H1 (cell line): ENCODE measurements around the gene IKZF3. TPM values are rescaled to one million over a fixed set of nuclear protein-coding genes. Genes with fewer than 3 reads are reported as not detected.

Source experiments
- microRNA-seq, 2 experiments: library from miRNA; unstranded; fragments of <30 nt; microRNA quantifications; one replicate each; pipeline versions ENCODE4 to v1.2.0, GENCODE V29; 2016 to 2020; ENCODE audit warnings: borderline microRNAs expressed in 2 of 2, borderline number of aligned reads in 2 of 2, borderline replicate concordance in 1 of 2
- polyA plus RNA-seq, 7 experiments: library from polyadenylated mRNA; depleted of rRNA in 3 of 7; stranded (reverse) in 5 of 7; unstranded in 2 of 7; fragments of >200 nt in 5 of 7; fragments of 200-250 nt in 2 of 7; gene quantifications; 1 replicate in 5 of 7; 2 replicates in 1 of 7; 4 replicates in 1 of 7; pipeline versions ENCODE4 v1.2.1 to v1.2.3, GENCODE V29; 2011 to 2013; ENCODE audit warnings: missing spikeins in 2 of 7, mixed read lengths in 2 of 7
- small RNA-seq: library from polyadenylated mRNA; stranded (forward); fragments of <200 nt; extraction: miRNeasy Mini kit (QIAGEN cat#:217004); gene quantifications from one replicate; pipeline ENCODE3, GENCODE V24; 2013; ENCODE audit not compliant: insufficient read depth
- total RNA-seq: library from RNA; stranded (reverse); fragmentation: NEBNext Ultra II Directional; extraction: Animal tissue kit (Norgen Biotek cat#: 25700); gene quantifications from 2 replicates; pipeline ENCODE4 v1.2.1, GENCODE V29; 2021

The IKZF3 gene
- total and polyA plus RNA-seq, 2 of the 8 experiments (the other 6 are each of a cell fraction or from before 2014, with no cell fraction given): 0.23 to 0.56 TPM

Small RNA genes within 50 kb of the gene (microRNA-seq; reads per million reads assigned to microRNA genes)
- 1.6 to 3.9 reads per million in 2 experiments for gene MIR4728

Small RNA genes within 50 kb of the gene (small RNA-seq; reads per million reads assigned to genes)
- gene AC090844.1 (not detected), gene MIR4728 (5.5 reads per million, percentile 65 among the genes with 10 or more reads in this experiment)

Other genes starting within 250 kb of the IKZF3 start
- gene PPP1R1B, start 237.4 kb downstream of the IKZF3 start, total RNA-seq: 9.4 and 10.7 TPM in 2 replicates
- gene PPP1R1B, start 237.4 kb downstream of the IKZF3 start, polyA plus RNA-seq (2011; rRNA removed): 21.0 and 22.3 TPM in 2 replicates
- 47.6 and 56.7 TPM in 2 replicates for gene STARD3, start 227.2 kb downstream of the IKZF3 start, total RNA-seq
- gene STARD3, start 227.2 kb downstream of the IKZF3 start, polyA plus RNA-seq (2011; rRNA removed): 80.3 and 116 TPM in 2 replicates
- gene TCAP, start 199.0 kb downstream of the IKZF3 start, total RNA-seq: 1.4 TPM in 2 replicates
- 0.82 and 1.3 TPM in 2 replicates for gene TCAP, start 199.0 kb downstream of the IKZF3 start, polyA plus RNA-seq (2011; rRNA removed)
- 4.4 and 5.6 TPM in 2 replicates for gene PNMT, start 195.9 kb downstream of the IKZF3 start, total RNA-seq
- gene PNMT, start 195.9 kb downstream of the IKZF3 start, polyA plus RNA-seq (2011; rRNA removed): 10.5 and 10.9 TPM in 2 replicates
- gene PGAP3, start 176.3 kb downstream of the IKZF3 start, total RNA-seq: 18.5 and 21.0 TPM in 2 replicates
- 30.7 and 32.2 TPM in 2 replicates for gene PGAP3, start 176.3 kb downstream of the IKZF3 start, polyA plus RNA-seq (2011; rRNA removed)
- gene ERBB2, start 164.2 kb downstream of the IKZF3 start, total RNA-seq: 394 and 403 TPM in 2 replicates
- gene ERBB2, start 164.2 kb downstream of the IKZF3 start, polyA plus RNA-seq (2011; rRNA removed): 183 and 278 TPM in 2 replicates
- 29.6 and 30.0 TPM in 2 replicates for gene MIEN1, start 133.8 kb downstream of the IKZF3 start, total RNA-seq
- 54.9 and 57.9 TPM in 2 replicates for gene MIEN1, start 133.8 kb downstream of the IKZF3 start, polyA plus RNA-seq (2011; rRNA removed)
- 30.9 and 32.2 TPM in 2 replicates for gene GRB7, start 126.4 kb downstream of the IKZF3 start, total RNA-seq
- gene GRB7, start 126.4 kb downstream of the IKZF3 start, polyA plus RNA-seq (2011; rRNA removed): 41.5 and 61.7 TPM in 2 replicates
- not detected in 2 replicates for gene ZPBP2, start 3.9 kb upstream of the IKZF3 start, total RNA-seq
- gene ZPBP2, start 3.9 kb upstream of the IKZF3 start, polyA plus RNA-seq (2011; rRNA removed): not detected in 2 replicates
- 10.3 and 11.8 TPM in 2 replicates for gene GSDMB, start 54.3 kb upstream of the IKZF3 start, total RNA-seq
- 9.7 and 9.8 TPM in 2 replicates for gene GSDMB, start 54.3 kb upstream of the IKZF3 start, polyA plus RNA-seq (2011; rRNA removed)
- 50.4 and 54.6 TPM in 2 replicates for gene ORMDL3, start 63.3 kb upstream of the IKZF3 start, total RNA-seq
- gene ORMDL3, start 63.3 kb upstream of the IKZF3 start, polyA plus RNA-seq (2011; rRNA removed): 108 and 168 TPM in 2 replicates
- not detected in 2 replicates for gene LRRC3C, start 63.4 kb upstream of the IKZF3 start, total RNA-seq
- not detected in 2 replicates for gene LRRC3C, start 63.4 kb upstream of the IKZF3 start, polyA plus RNA-seq (2011; rRNA removed)
- not detected in 2 replicates for gene GSDMA, start 98.7 kb upstream of the IKZF3 start, total RNA-seq
- gene GSDMA, start 98.7 kb upstream of the IKZF3 start, polyA plus RNA-seq (2011; rRNA removed): 0.03 and 0.05 TPM in 2 replicates
- 198 TPM in 2 replicates for gene PSMD3, start 116.5 kb upstream of the IKZF3 start, total RNA-seq
- gene PSMD3, start 116.5 kb upstream of the IKZF3 start, polyA plus RNA-seq (2011; rRNA removed): 151 and 182 TPM in 2 replicates
- not detected in 2 replicates for gene CSF3, start 151.1 kb upstream of the IKZF3 start, total RNA-seq
- gene CSF3, start 151.1 kb upstream of the IKZF3 start, polyA plus RNA-seq (2011; rRNA removed): 0.03 TPM in 1 of 2 replicates, not detected in the other
- gene MED24, start 190.1 kb upstream of the IKZF3 start, total RNA-seq: 81.7 and 90.6 TPM in 2 replicates
- gene MED24, start 190.1 kb upstream of the IKZF3 start, polyA plus RNA-seq (2011; rRNA removed): 92.7 and 120 TPM in 2 replicates
- gene THRA, start 198.7 kb upstream of the IKZF3 start, total RNA-seq: 10.2 and 11.8 TPM in 2 replicates
- 6.4 and 8.2 TPM in 2 replicates for gene THRA, start 198.7 kb upstream of the IKZF3 start, polyA plus RNA-seq (2011; rRNA removed)
- 4.3 and 4.6 TPM in 2 replicates for gene NR1D1, start 236.3 kb upstream of the IKZF3 start, total RNA-seq
- gene NR1D1, start 236.3 kb upstream of the IKZF3 start, polyA plus RNA-seq (2011; rRNA removed): 1.5 and 3.4 TPM in 2 replicates